Endothelial cell of umbilical vein (primary cell): Measurements from ENCODE around the gene MAEA. TPM values are rescaled to one million over a fixed set of nuclear protein-coding genes. Genes with fewer than 3 reads are reported as not detected.

Experiments used
- BruUV-seq: library from RNA; stranded (reverse); fragments of 400-500 nt; replicated peaks from 2 replicates; lab custom pipeline; 2021; lab: Mats Ljungman, UMichigan
- CTCF ChIA-PET: fragments of 300-600, 350-600 bp; sonication (Branson Sonifier 250); formaldehyde crosslinking; loops from one replicate; lab custom pipeline; 2021; ENCODE audit warnings: antibody characterized with exemption, inconsistent platforms; lab: Charles Lee
- POLR2A ChIA-PET: fragments of 300-600, 350-600 bp; sonication (Branson Sonifier 250); formaldehyde crosslinking; loops from one replicate; lab custom pipeline; 2021; ENCODE audit warnings: antibody characterized with exemption, inconsistent platforms; lab: Charles Lee
- DNase-seq: peaks from one replicate; pipeline ENCODE4 v3.0.0-alpha.2; 2011; ENCODE audit warnings: low read depth, low spot score
- FAIRE-seq: peaks from 2 replicates; lab custom pipeline; 2011; peaks lifted over from hg19 to GRCh38; lab: Jason Lieb, UNC
- H2AFZ ChIP-seq: 2 replicates; pipeline ENCODE4 v1.6.0; 2012; ENCODE audit warnings: low read depth, low read length, control low read depth, inconsistent platforms
- H3K27ac ChIP-seq: 2 replicates; pipeline ENCODE4 v1.5.1; 2011; ENCODE audit warnings: low read depth, mild to moderate bottlenecking, control low read depth, low read length, moderate library complexity; ENCODE audit not compliant: insufficient read depth
- H3K27me3 ChIP-seq, 2 experiments: 2 replicates each; pipeline versions ENCODE4 v1.6.0 to v1.6.1; 2011; ENCODE audit warnings: low read length in 2 of 2, mixed read lengths in 1 of 2; ENCODE audit not compliant: control insufficient read depth in 2 of 2, insufficient read depth in 2 of 2
- H3K36me3 ChIP-seq, 2 experiments: 2 replicates in 1 of 2; 3 replicates in 1 of 2; pipeline ENCODE4 v1.5.1; 2011; ENCODE audit warnings: low read length in 2 of 2, mild to moderate bottlenecking in 1 of 2, moderate library complexity in 1 of 2; ENCODE audit not compliant: control insufficient read depth in 2 of 2, insufficient read depth in 2 of 2; ENCODE audit errors: extremely low read depth in 1 of 2
- H3K4me1 ChIP-seq: 3 replicates; pipeline ENCODE4 v1.5.1; 2011; ENCODE audit warnings: mild to moderate bottlenecking, low read length; ENCODE audit not compliant: control insufficient read depth, insufficient read depth; ENCODE audit errors: extremely low read depth
- H3K4me2 ChIP-seq: 2 replicates; pipeline ENCODE4 v1.6.1; 2011; ENCODE audit warnings: low read length, control low read depth, mixed read lengths; ENCODE audit not compliant: insufficient read depth
- H3K4me3 ChIP-seq, 3 experiments: fragments of 200-600 bp in 1 of 3; sonication (generic), shearing (Covaris generic) in 1 of 3; replicated peaks in 1 of 3; 2 replicates each; pipeline ENCODE4 v1.5.1; 2011 to 2016; ENCODE audit warnings: control low read depth in 3 of 3, low read length in 3 of 3, mild to moderate bottlenecking in 2 of 3, inconsistent platforms in 1 of 3, low read depth in 1 of 3, moderate library complexity in 1 of 3; ENCODE audit not compliant: insufficient read depth in 1 of 3
- H3K79me2 ChIP-seq: 2 replicates; pipeline ENCODE4 v1.6.0; 2012; ENCODE audit warnings: low read length, inconsistent platforms; ENCODE audit not compliant: control insufficient read depth, insufficient read depth
- H3K9ac ChIP-seq: replicated peaks from 2 replicates; pipeline ENCODE3; 2011; ENCODE audit warnings: low read length, control low read depth; ENCODE audit not compliant: insufficient read depth; ENCODE audit errors: extremely low read depth
- H3K9me1 ChIP-seq: replicated peaks from 3 replicates; pipeline ENCODE4 v1.6.0; 2011; ENCODE audit warnings: mild to moderate bottlenecking, low read length; ENCODE audit not compliant: control insufficient read depth, insufficient read depth; ENCODE audit errors: extremely low read depth
- H3K9me3 ChIP-seq: replicated peaks from 2 replicates; pipeline ENCODE4 v1.5.1; 2012; ENCODE audit warnings: low read length, inconsistent platforms; ENCODE audit not compliant: control insufficient read depth, insufficient read depth
- H4K20me1 ChIP-seq: replicated peaks from 2 replicates; pipeline ENCODE3; 2011; ENCODE audit warnings: mild to moderate bottlenecking, low read length; ENCODE audit not compliant: control insufficient read depth, insufficient read depth; ENCODE audit errors: extremely low read depth
- EZH2 ChIP-seq: IDR thresholded peaks from 2 replicates; pipeline ENCODE4 v1.6.1; 2012; ENCODE audit warnings: borderline replicate concordance, low read depth, mild to moderate bottlenecking, moderate library complexity, low read length, inconsistent platforms; ENCODE audit not compliant: severe bottlenecking
- FOS ChIP-seq: IDR thresholded peaks from 2 replicates; pipeline ENCODE4 v1.6.1; 2011; ENCODE audit warnings: mild to moderate bottlenecking, low read length, moderate library complexity, borderline replicate concordance; ENCODE audit not compliant: insufficient read depth
- GATA2 ChIP-seq: IDR thresholded peaks from 2 replicates; pipeline ENCODE4 v1.7.0; 2011; ENCODE audit warnings: low read depth, mild to moderate bottlenecking, moderate library complexity, mixed read lengths, low read length; ENCODE audit not compliant: insufficient read length, insufficient read depth
- JUN ChIP-seq: IDR thresholded peaks from 2 replicates; pipeline ENCODE4 v1.6.1; 2011; ENCODE audit warnings: borderline replicate concordance, low read depth; ENCODE audit not compliant: insufficient read length, insufficient read depth
- MYC ChIP-seq: IDR thresholded peaks from one replicate; pipeline ENCODE4 v1.6.1; 2011; ENCODE audit warnings: mild to moderate bottlenecking, low read depth, low read length
- POLR2A ChIP-seq: IDR thresholded peaks from 2 replicates; pipeline ENCODE4 v1.6.1; 2012; ENCODE audit warnings: low read depth, mild to moderate bottlenecking, control low read depth, low read length
- POLR2AphosphoS5 ChIP-seq: IDR thresholded peaks from 2 replicates; pipeline ENCODE4 v1.6.1; 2012; ENCODE audit warnings: low read depth, mild to moderate bottlenecking, control low read depth, low read length, moderate library complexity; ENCODE audit not compliant: insufficient read depth
- dilution Hi-C: fragments of 300-500 bp; cut with MboI; formaldehyde crosslinking; loops from one replicate; pipeline ENCODE4 v1.15.0; 2019; ENCODE audit warnings: low sequenced_read_pairs; ENCODE audit not compliant: extremely low pct_ligation_motif_present
- intact Hi-C: fragments of 100-400 bp; cut with micrococcal nuclease; formaldehyde crosslinking; loops from one replicate; pipeline ENCODE4 v1.10.0; 2022
- polyA plus RNA-seq, 4 experiments: library from polyadenylated mRNA; depleted of rRNA in 3 of 4; stranded (reverse) in 3 of 4; unstranded in 1 of 4; fragments of >200 nt; gene quantifications; 2 replicates each; pipeline versions ENCODE4 v1.2.1 to v1.2.3, GENCODE V29; 2011 to 2012; ENCODE audit warnings: missing spikeins in 1 of 4
- total RNA-seq: library from RNA; stranded (reverse); gene quantifications from 2 replicates; pipeline ENCODE4 v1.2.3, GENCODE V29; 2021
- TF ChIP-seq, protein P1 (sequence below), 2 donors: IDR thresholded peaks; 1 replicate in 1 of 2; 2 replicates in 1 of 2; pipeline ENCODE4 v1.5.1; 2011; ENCODE audit warnings: low read length in 2 of 2, mild to moderate bottlenecking in 2 of 2, moderate library complexity in 2 of 2, control low read depth in 1 of 2, inconsistent platforms in 1 of 2, low read depth in 1 of 2; ENCODE audit not compliant: insufficient read depth in 1 of 2; ENCODE audit errors: extremely low read depth in 1 of 2
- TF ChIP-seq, protein P2 (sequence below): IDR thresholded peaks from 2 replicates; pipeline ENCODE4 v1.6.1; 2011; ENCODE audit not compliant: insufficient read depth, insufficient read length

MAEA gene
- total and polyA plus RNA-seq, 2 donors (not counting 3 experiments of a cell fraction or from before 2014, with no cell fraction given), result 66.0 to 108 TPM

DNA sequence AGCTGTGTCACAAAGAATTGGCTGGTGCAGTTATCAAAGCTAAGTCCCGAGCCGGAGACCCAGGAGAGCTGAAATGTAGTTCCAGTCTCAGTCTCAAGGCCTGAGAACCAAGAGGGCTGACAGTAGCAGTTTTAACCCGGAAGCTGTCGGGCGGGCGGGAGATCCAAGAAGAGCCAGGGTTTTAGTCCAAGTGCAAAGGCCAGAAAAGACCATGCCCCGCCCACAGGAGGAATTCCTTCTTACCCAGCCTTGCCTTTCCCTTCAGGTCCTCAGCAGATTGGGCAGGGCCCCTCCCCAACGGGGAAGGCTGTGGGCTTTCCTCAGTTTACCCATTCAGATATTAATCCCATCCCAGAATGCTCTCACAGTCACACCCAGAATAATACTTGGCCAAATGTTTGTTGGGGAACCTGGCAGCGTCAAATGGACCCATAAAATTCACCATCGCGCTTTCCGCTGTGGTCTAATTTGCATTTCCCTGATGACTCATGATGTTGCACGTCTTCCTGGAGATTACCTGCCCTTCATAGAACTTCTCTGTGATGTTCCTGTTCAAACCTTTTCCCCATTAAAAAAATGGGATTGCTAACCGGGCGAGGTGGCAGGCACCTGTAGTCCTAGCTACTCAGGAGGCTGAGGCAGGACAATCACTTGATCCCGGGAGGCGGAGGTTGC lies 16.2 kb downstream of the MAEA start:
- H3K4me1 ChIP-seq, result peaks cover 11% of the 10 kb centered on the region
- H4K20me1 ChIP-seq, result no peaks in the 10 kb centered on the region
- intact Hi-C loops (loop anchor here (5.0 kb wide), 1 partner anchor 69 kb away; no protein-coding TSS in a partner anchor), dilution Hi-C loops (no loop called here)
- H3K27ac ChIP-seq, result no peak overlapping the region
- BruUV-seq, result no TSS peak
- no peak overlapping the region for H3K4me3 ChIP-seq
- no peaks in the 10 kb centered on the region for H3K9me1 ChIP-seq
- ChIA-PET CTCF (no interaction called here), POLR2A (no interaction called here)
- H3K9ac ChIP-seq, result no peak overlapping the region
- no peaks in the 10 kb centered on the region for H3K9me3 ChIP-seq
- no peak overlapping the region for H2AFZ ChIP-seq
- no peak overlapping the region for H3K4me2 ChIP-seq
- no peaks in the 10 kb centered on the region for H3K27me3 ChIP-seq
- DNase-seq, result no peak
- H3K79me2 ChIP-seq, result peaks cover 81% of the 10 kb centered on the region
- no peak for FAIRE-seq
- TF ChIP-seq MYC (no peak), POLR2A (no peak), EZH2 (no peak), FOS (no peak), POLR2AphosphoS5 (no peak), GATA2 (no peak), JUN (no peak)
- TF ChIP-seq, protein P1, sequence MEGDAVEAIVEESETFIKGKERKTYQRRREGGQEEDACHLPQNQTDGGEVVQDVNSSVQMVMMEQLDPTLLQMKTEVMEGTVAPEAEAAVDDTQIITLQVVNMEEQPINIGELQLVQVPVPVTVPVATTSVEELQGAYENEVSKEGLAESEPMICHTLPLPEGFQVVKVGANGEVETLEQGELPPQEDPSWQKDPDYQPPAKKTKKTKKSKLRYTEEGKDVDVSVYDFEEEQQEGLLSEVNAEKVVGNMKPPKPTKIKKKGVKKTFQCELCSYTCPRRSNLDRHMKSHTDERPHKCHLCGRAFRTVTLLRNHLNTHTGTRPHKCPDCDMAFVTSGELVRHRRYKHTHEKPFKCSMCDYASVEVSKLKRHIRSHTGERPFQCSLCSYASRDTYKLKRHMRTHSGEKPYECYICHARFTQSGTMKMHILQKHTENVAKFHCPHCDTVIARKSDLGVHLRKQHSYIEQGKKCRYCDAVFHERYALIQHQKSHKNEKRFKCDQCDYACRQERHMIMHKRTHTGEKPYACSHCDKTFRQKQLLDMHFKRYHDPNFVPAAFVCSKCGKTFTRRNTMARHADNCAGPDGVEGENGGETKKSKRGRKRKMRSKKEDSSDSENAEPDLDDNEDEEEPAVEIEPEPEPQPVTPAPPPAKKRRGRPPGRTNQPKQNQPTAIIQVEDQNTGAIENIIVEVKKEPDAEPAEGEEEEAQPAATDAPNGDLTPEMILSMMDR (IDR thresholded peaks at IDR 0.05; ENCODE audit: extremely low read depth in 1 of 2, insufficient read depth in 1 of 2, low read depth in 1 of 2, low read length in 2 of 2), result no peak
- TF ChIP-seq, protein P2, sequence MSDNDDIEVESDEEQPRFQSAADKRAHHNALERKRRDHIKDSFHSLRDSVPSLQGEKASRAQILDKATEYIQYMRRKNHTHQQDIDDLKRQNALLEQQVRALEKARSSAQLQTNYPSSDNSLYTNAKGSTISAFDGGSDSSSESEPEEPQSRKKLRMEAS, result no peak
- H3K36me3 ChIP-seq, result peaks cover 3 to 7% of the 10 kb centered on the region in 2 experiments
